Activated CD4-positive, alpha-beta T cell treated with anti-CD3 and anti-CD28 coated beads, Interleukin-2, amount 10 ng/mL, durations not matched to agents 7 days and 5 days (primary cell): ENCODE measurements around the gene NKG7. TPM values are rescaled to one million over a fixed set of nuclear protein-coding genes. Genes with fewer than 3 reads are reported as not detected.
A peak's percentile ranks its signal among the peaks of the same experiment; 100 is the strongest.
"Not testable (repeated sequence)": the region's sequence is repeated elsewhere in the genome, so short reads cannot be mapped to it uniquely, and the experiment has no call there.

Source experiments
- CTCF ChIA-PET: fragments of 350-600 bp; sonication (Branson Sonifier 250); formaldehyde crosslinking; loops from one replicate; lab custom pipeline; 2021; ENCODE audit warnings: antibody characterized with exemption; lab: Charles Lee
- POLR2A ChIA-PET: fragments of 350-600 bp; sonication (Branson Sonifier 250); formaldehyde crosslinking; loops from one replicate; lab custom pipeline; 2021; ENCODE audit warnings: antibody characterized with exemption; lab: Charles Lee
- DNase-seq: peaks from one replicate; pipeline ENCODE4 v3.0.0-alpha.2; 2020
- H3K27ac Mint-ChIP-seq: one replicate; pipeline ENCODE4 v1.8.0; 2021; ENCODE audit warnings: mild to moderate bottlenecking, moderate library complexity, mixed read lengths
- H3K27me3 Mint-ChIP-seq: one replicate; pipeline ENCODE4 v1.8.0; 2021; ENCODE audit warnings: mixed read lengths
- H3K36me3 Mint-ChIP-seq: one replicate; pipeline ENCODE4 v1.8.0; 2021; ENCODE audit warnings: low read depth, mixed read lengths
- H3K4me1 Mint-ChIP-seq: one replicate; pipeline ENCODE4 v1.8.0; 2021; ENCODE audit warnings: mixed read lengths
- H3K4me3 Mint-ChIP-seq: one replicate; pipeline ENCODE4 v1.8.0; 2021; ENCODE audit warnings: mild to moderate bottlenecking, moderate library complexity, mixed read lengths
- H3K9me3 Mint-ChIP-seq: one replicate; pipeline ENCODE4 v1.8.0; 2021; ENCODE audit warnings: mixed read lengths
- total RNA-seq, 2 experiments: library from RNA; stranded (reverse); gene quantifications; one replicate each; pipeline ENCODE4 v1.2.3, GENCODE V29; 2021

The NKG7 gene
- 10 to 100 TPM; 67.2 to 71.7 TPM for total RNA-seq

DNA sequence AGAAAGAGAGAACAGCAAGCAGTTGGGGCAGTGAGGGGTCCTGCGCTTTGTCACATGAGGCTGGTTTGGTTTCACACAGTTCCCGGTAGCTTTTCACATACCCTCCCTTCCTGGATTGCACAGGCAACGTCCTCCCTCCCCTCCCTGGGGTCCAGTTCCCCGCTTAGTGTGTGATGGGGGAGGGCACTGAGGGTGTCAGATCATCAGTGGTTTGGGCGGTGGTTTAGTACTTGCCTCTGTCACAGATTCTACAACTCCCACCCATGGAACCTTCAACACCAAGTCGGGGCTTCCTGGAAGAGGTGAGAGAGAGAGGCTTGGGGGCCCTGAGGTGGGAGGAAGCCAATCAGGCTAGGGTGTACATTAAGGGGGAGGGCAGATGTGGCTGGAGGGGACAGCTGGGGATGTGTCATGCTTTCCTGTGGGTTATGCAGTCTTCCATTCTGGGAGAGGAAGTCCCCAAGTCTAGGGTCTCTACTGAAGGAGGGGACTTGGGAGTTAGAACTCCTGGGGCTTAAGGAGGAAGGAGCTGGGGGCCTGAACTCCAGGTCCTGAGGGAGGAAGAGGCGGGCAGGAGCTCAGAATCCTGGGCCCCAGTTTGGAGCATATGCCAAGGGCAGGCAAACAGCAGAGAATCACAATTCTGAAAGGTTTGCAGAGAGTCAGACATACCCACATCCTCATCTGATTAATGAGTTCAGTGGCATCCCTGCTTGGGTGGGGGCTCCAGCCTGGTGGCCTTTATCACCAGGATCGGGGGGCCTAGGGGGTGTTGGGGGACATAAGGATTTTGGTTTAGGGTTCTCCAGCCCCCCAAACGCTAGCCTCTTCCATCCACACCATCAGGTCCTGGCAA is at the start of gene NKG7:
NKG7 (minus strand) TSS at position 6 of the 856 bp plus-strand sequence. CDS start 119 bp downstream, outside the sequence.
- no peaks in the 10 kb centered on the region for H3K27me3 Mint-ChIP-seq
- peaks cover 4% of the 10 kb centered on the region for H3K9me3 Mint-ChIP-seq
- CTCF ChIA-PET = interaction anchor here (1.1 to 1.9 kb wide), 3 partner anchors 8 to 33 kb away, joined by 3 to 6 read pairs (median 4); no protein-coding TSS in a partner anchor

GRCh38 chr19:51422053-51422448 is 49.6 kb upstream of the NKG7 start:
- Mint-ChIP-seq H3K4me3 (no peak overlapping the region), H3K27me3 (peaks cover 14% of the 10 kb centered on the region), H3K27ac (no peak overlapping the region), H3K36me3 (no peaks in the 10 kb centered on the region), H3K9me3 (no peaks in the 10 kb centered on the region), H3K4me1 (peaks cover 6% of the 10 kb centered on the region)
- POLR2A ChIA-PET = no interaction called here
- CTCF ChIA-PET = interaction anchor here (0.5 to 1.8 kb wide), 13 partner anchors 12 to 394 kb away, joined by 3 to 7 read pairs (median 4); partner anchors contain the start of gene C19orf84
- peak; percentile 88 for DNase-seq

More for the DNA sequence above, at the start of gene NKG7:
- POLR2A ChIA-PET = interaction anchor here (1.0 kb wide), 2 partner anchors 21 to 55 kb away, joined by 3 read pairs; no protein-coding TSS in a partner anchor
- Mint-ChIP-seq H3K27ac (peak within 1 kb of the TSS; percentile 95), H3K4me3 (peak within 1 kb of the TSS; percentile 69), H3K36me3 (peaks cover 9% of the 10 kb centered on the region), H3K4me1 (peaks cover 79% of the 10 kb centered on the region)
- DNase-seq = peak; percentile 71

DNA sequence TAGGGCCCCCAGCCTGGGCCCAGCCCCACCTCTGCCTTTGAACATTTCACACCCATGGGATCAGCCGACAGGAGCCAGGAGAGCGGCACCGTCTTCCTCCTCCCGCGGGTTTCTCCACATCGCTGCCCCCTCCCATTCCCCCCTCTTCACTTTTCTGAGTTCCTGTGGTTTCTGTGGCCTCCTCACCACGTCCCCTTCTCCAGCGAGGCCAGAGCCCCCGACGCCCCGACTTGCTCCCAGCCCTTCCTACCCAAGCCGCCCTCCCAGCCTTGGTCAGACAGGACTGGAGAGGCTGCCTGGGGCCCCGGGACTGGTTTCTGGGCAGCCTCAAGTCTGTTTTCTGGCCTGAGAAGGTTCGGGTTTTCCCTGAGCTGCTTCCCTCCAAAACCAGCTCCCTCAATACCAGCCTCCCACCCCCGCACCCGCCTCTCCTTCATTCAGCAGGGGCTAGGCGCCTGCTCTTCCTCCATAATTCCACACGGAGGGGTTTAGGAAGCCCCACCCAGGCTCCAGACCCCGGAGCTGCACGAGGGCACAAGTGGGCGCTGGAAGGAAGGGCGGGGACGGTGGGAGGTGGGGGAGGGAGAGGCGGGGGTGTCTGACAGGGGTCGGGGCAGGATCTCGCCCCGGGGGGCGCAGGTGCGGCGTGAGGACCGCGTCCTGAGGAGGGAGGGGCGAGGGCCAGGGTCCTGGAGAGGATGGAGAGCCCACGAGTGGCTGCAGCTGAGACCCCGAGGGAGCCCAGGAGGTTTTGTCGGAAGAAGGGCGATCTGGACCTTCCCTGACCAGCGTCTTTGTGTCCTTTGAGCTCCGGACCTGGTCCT is 49.0 kb upstream of the NKG7 start:
- Mint-ChIP-seq H3K27me3 (peaks cover 14% of the 10 kb centered on the region), H3K4me3 (no peak overlapping the region)

DNA sequence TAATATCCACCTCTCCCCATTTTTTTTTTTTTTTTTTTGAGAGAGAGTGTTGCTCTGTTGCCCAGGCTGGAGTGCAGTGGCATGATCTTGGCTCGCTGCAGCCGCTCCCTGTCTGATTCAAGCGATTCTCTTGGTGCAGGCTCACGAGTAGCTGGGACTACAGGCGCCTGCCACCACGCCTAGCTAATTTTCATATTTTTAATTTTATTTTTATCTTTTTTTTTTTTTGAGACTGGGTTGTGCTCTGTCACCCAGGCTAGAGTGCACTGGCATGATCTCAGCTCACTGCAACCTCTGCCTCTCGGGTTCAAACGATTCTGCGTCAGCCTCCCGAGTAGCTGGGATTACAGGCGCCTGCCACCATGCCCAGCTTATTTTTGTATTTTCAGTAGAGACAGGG is 48.1 kb upstream of the NKG7 start:
- H3K4me1 Mint-ChIP-seq, H3K4me3 Mint-ChIP-seq, DNase-seq, H3K36me3 Mint-ChIP-seq, H3K9me3 Mint-ChIP-seq, H3K27ac Mint-ChIP-seq: not testable (repeated sequence)
- ChIA-PET POLR2A (interaction anchor here (0.6 kb wide), 1 partner anchor 79 kb away, joined by 3 read pairs; no protein-coding TSS in a partner anchor), CTCF (interaction anchor here (0.6 to 1.8 kb wide), 6 partner anchors 11 to 81 kb away, joined by 3 to 7 read pairs (median 4); no protein-coding TSS in a partner anchor)
- peaks cover 14% of the 10 kb centered on the region for H3K27me3 Mint-ChIP-seq

More for the DNA sequence above, 49.0 kb upstream of the NKG7 start:
- H3K27ac Mint-ChIP-seq = no peak overlapping the region
- no peaks in the 10 kb centered on the region for H3K9me3 Mint-ChIP-seq
- no peak for DNase-seq
- H3K36me3 Mint-ChIP-seq = no peaks in the 10 kb centered on the region
- H3K4me1 Mint-ChIP-seq = peaks cover 10% of the 10 kb centered on the region
- POLR2A ChIA-PET = no interaction called here
- CTCF ChIA-PET = interaction anchor here (0.5 to 1.8 kb wide), 15 partner anchors 11 to 394 kb away, joined by 3 to 7 read pairs (median 4); partner anchors contain the start of gene C19orf84

DNA sequence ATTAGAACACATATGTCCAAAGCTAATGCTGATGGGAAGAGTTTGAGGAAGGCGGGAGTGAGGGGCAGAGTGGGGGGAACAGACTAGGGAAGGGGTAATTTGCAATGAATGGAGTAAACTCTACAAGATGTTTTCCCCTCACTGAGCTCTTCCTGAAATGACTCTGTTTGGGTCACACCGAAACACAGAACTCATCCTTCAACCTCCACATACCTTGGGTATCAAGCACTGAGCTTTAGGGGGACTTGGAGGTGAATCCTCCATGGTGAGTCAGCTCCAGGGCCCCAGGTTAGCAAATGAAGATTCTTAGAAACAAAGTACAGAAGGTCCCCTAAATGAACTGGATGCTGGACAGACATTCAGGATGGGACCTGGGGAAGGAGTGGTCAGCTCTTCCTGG is 46.3 kb upstream of the NKG7 start:
- POLR2A ChIA-PET = no interaction called here
- Mint-ChIP-seq H3K27me3 (peaks cover 14% of the 10 kb centered on the region), H3K4me3 (no peak overlapping the region), H3K9me3 (no peaks in the 10 kb centered on the region), H3K36me3 (no peaks in the 10 kb centered on the region), H3K4me1 (peaks cover 10% of the 10 kb centered on the region), H3K27ac (no peak overlapping the region)
- no peak for DNase-seq
- CTCF ChIA-PET = interaction anchor here (0.9 to 1.4 kb wide), 3 partner anchors 11 to 55 kb away, joined by 3 to 5 read pairs (median 3); no protein-coding TSS in a partner anchor

DNA sequence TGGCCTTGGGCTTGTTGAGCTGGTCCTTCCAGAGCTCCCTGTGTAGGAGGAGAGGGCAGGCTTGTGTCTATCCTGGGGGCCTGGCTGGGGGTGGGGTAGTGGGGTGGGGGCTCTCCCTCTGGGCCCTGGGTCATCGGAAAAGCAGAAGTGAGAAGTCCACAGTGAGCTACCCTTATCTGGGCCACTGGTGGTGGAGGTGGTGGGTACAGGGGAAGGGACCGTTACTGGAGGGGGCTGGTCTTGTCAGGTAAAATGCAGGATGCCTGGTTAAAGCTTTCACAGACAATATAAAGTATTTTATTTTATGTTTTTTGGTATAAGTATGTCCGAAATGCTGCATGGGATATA is 45.3 kb upstream of the NKG7 start:
- no peaks in the 10 kb centered on the region for H3K9me3 Mint-ChIP-seq
- ChIA-PET POLR2A (interaction anchor here (0.8 kb wide), 1 partner anchor 138 kb away, joined by 3 read pairs; no protein-coding TSS in a partner anchor), CTCF (interaction anchor here (0.9 to 1.4 kb wide), 6 partner anchors 9 to 78 kb away, joined by 3 to 8 read pairs (median 3); no protein-coding TSS in a partner anchor)
- no peak overlapping the region for H3K4me3 Mint-ChIP-seq
- H3K27ac Mint-ChIP-seq = no peak overlapping the region
- H3K36me3 Mint-ChIP-seq = no peaks in the 10 kb centered on the region
- H3K4me1 Mint-ChIP-seq = peaks cover 10% of the 10 kb centered on the region
- DNase-seq = no peak
- peaks cover 14% of the 10 kb centered on the region for H3K27me3 Mint-ChIP-seq

DNA sequence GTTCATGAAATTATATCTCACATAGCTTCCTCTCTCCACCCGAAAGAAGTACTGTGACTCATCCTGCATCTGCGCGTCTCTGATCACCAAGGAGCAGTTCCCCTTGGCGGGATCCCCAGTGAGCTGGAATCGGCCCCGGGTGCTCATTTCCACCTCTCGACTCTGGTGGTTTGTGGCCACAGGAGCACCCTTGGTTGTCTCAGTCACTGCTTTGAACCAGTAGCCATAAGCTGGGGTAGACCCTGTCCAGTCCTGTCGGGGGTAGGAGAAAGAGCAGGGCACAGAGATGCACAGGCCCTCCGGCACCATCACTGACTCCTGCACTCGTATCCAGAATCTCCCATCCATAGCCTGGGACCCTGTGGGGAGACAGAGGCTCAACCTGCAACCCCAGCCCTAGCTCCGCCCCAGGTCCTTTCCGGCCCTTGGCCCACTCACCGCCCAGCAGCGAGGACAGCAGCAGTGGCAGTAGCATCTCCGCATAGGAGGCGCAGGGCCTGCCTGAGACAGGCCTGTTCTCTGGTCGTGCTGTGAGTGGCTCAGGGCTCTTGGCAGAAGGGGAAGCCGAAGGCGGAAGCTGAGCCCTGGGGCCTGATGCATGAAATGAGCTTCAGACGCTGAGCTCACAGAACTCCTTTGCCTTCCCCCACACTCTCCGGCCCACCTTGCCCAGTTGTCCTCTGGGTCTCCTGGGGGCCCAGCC is 44.8 kb upstream of the NKG7 start, which contains the start of gene SIGLEC10:
SIGLEC10 (minus strand) TSS at position 536 of the 703 bp plus-strand sequence; CDS start at position 475, 61 bp downstream.
- ChIA-PET POLR2A (interaction anchor here (0.8 kb wide), 1 partner anchor 137 kb away, joined by 3 read pairs; no protein-coding TSS in a partner anchor), CTCF (interaction anchor here (0.6 to 1.4 kb wide), 7 partner anchors 9 to 78 kb away, joined by 3 to 8 read pairs (median 3); no protein-coding TSS in a partner anchor)
- H3K4me3 Mint-ChIP-seq = no peak within 1 kb of the TSS
- peaks cover 14% of the 10 kb centered on the region for H3K27me3 Mint-ChIP-seq
- no peaks in the 10 kb centered on the region for H3K36me3 Mint-ChIP-seq
- peak; percentile 19 for DNase-seq
- H3K4me1 Mint-ChIP-seq = peaks cover 10% of the 10 kb centered on the region
- no peaks in the 10 kb centered on the region for H3K9me3 Mint-ChIP-seq
- peak within 1 kb of the TSS; percentile 69 for H3K27ac Mint-ChIP-seq

GRCh38 chr19:51416422-51416821 is 44.0 kb upstream of the NKG7 start:
- H3K9me3 Mint-ChIP-seq, H3K4me3 Mint-ChIP-seq, H3K36me3 Mint-ChIP-seq, H3K27ac Mint-ChIP-seq, H3K4me1 Mint-ChIP-seq, DNase-seq: not testable (repeated sequence)
- peaks cover 13% of the 10 kb centered on the region for H3K27me3 Mint-ChIP-seq
- ChIA-PET CTCF (interaction anchor here (1.3 kb wide), 1 partner anchor 9 kb away, joined by 8 read pairs; no protein-coding TSS in a partner anchor), POLR2A (interaction anchor here (0.6 kb wide), 1 partner anchor 80 kb away, joined by 3 read pairs; no protein-coding TSS in a partner anchor)

- H3K4me1 Mint-ChIP-seq = peaks cover 10% of the 10 kb centered on the region
These were observed 42.7 kb upstream of the NKG7 start for GRCh38 chr19:51415187-51415586.

GRCh38 chr19:51410950-51411748 is 38.7 kb upstream of the NKG7 start:
- Mint-ChIP-seq H3K36me3 (no peaks in the 10 kb centered on the region), H3K27me3 (no peaks in the 10 kb centered on the region), H3K4me1 (peaks cover 5% of the 10 kb centered on the region), H3K27ac (no peak overlapping the region), H3K9me3 (no peaks in the 10 kb centered on the region), H3K4me3 (no peak overlapping the region)
- POLR2A ChIA-PET = no interaction called here
- CTCF ChIA-PET = interaction anchor here (0.9 kb wide), 1 partner anchor 11 kb away, joined by 3 read pairs; no protein-coding TSS in a partner anchor
- no peak for DNase-seq

More at GRCh38 chr19:51415187-51415586, 42.7 kb upstream of the NKG7 start:
- peaks cover 6% of the 10 kb centered on the region for H3K27me3 Mint-ChIP-seq
- DNase-seq = no peak
- ChIA-PET POLR2A (no interaction called here), CTCF (interaction anchor here (1.0 kb wide), 1 partner anchor 57 kb away, joined by 3 read pairs; no protein-coding TSS in a partner anchor)
- H3K36me3 Mint-ChIP-seq = no peaks in the 10 kb centered on the region
- H3K9me3 Mint-ChIP-seq = no peaks in the 10 kb centered on the region
- H3K27ac Mint-ChIP-seq = no peak overlapping the region
- H3K4me3 Mint-ChIP-seq = no peak overlapping the region
